ENCODE results near the gene FHIT.
"Not testable (repeated sequence)": the region's sequence is repeated elsewhere in the genome, so short reads cannot be mapped to it uniquely, and the experiment has no call there.

FHIT gene

GRCh38 chr3:59940718-59941117 lies 1310.5 kb downstream of the FHIT start:
- no peak for DNase-seq

- DNase-seq: no peak
Observed at GRCh38 chr3:59939826-59940426, 1311.3 kb downstream of the FHIT start.

GRCh38 chr3:59938828-59939227 lies 1312.4 kb downstream of the FHIT start:
- no peak for DNase-seq

GRCh38 chr3:59937201-59937600 lies 1314.1 kb downstream of the FHIT start:
- DNase-seq: no peak

- no peak for DNase-seq
Observed at GRCh38 chr3:59936472-59936871, 1314.8 kb downstream of the FHIT start.

- DNase-seq: no peak
Observed at GRCh38 chr3:59935025-59935424, 1316.2 kb downstream of the FHIT start.

- DNase-seq: not testable (repeated sequence)
Observed at GRCh38 chr3:59934560-59934959, 1316.7 kb downstream of the FHIT start.

- DNase-seq: no peak
Observed at GRCh38 chr3:59930170-59930569, 1321.1 kb downstream of the FHIT start.

GRCh38 chr3:59927056-59927455 lies 1324.2 kb downstream of the FHIT start:
- no peak for DNase-seq

GRCh38 chr3:59925946-59926345 lies 1325.3 kb downstream of the FHIT start:
- no peak for DNase-seq

- no peak for DNase-seq
Observed at GRCh38 chr3:59922192-59922591, 1329.1 kb downstream of the FHIT start.

- no peak for DNase-seq
Observed at GRCh38 chr3:59920822-59921221, 1330.4 kb downstream of the FHIT start.

GRCh38 chr3:59919586-59919985 lies 1331.7 kb downstream of the FHIT start:
- DNase-seq: no peak

GRCh38 chr3:59914251-59914650 lies 1337.0 kb downstream of the FHIT start:
- DNase-seq: no peak

- DNase-seq: no peak
Observed at GRCh38 chr3:59913645-59914044, 1337.6 kb downstream of the FHIT start.

GRCh38 chr3:59908701-59909100 lies 1342.6 kb downstream of the FHIT start:
- DNase-seq: no peak

- DNase-seq: no peak
Observed at GRCh38 chr3:59908280-59908679, 1343.0 kb downstream of the FHIT start.

- no peak for DNase-seq
Observed at GRCh38 chr3:59904296-59904695, 1347.0 kb downstream of the FHIT start.

GRCh38 chr3:59899061-59899460 lies 1352.2 kb downstream of the FHIT start:
- DNase-seq: no peak

- no peak for DNase-seq
Observed at GRCh38 chr3:59895972-59896371, 1355.3 kb downstream of the FHIT start.

- DNase-seq: no peak
Observed at GRCh38 chr3:59894425-59895121, 1356.7 kb downstream of the FHIT start.

- DNase-seq: no peak
Observed at GRCh38 chr3:59890639-59891038, 1360.6 kb downstream of the FHIT start.

- DNase-seq: no peak
Observed at GRCh38 chr3:59886790-59887189, 1364.5 kb downstream of the FHIT start.

- no peak for DNase-seq
Observed at GRCh38 chr3:59885899-59886400, 1365.3 kb downstream of the FHIT start.

GRCh38 chr3:59885101-59885500 lies 1366.2 kb downstream of the FHIT start:
- no peak for DNase-seq

All from activated gamma-delta T cell treated with Interleukin-2 at 50 U/mL for 16 hours (primary cell).